ENCODE results near the gene METTL9.
"Not testable (repeated sequence)": the region's sequence is repeated elsewhere in the genome, so short reads cannot be mapped to it uniquely, and the experiment has no call there.

- TF ChIP-seq EP300, CTCF (IDR thresholded peaks at IDR 0.05): not testable (repeated sequence)
Observed at GRCh38 chr16:21577487-21577886, 21.9 kb upstream of the METTL9 start.

All from tibial nerve (tissue), 4 donors.